Tibial nerve (tissue), 4 donors: ENCODE data around the gene FNDC3B.

Experiments
- CTCF ChIP-seq, 5 experiments: fragments of 200-600 bp in 3 of 5; fragments of 450-650 bp in 2 of 5; sonication (generic) in 3 of 5; IDR thresholded peaks; one replicate each; pipeline ENCODE4 v1.5.1; 2016 to 2019; ENCODE audit warnings: antibody characterized with exemption in 5 of 5, mild to moderate bottlenecking in 3 of 5, moderate library complexity in 2 of 5
- EP300 ChIP-seq, 2 donors: sonication (generic); formaldehyde crosslinking; IDR thresholded peaks; one replicate each; pipeline ENCODE4 v1.6.1; 2017; ENCODE audit warnings: antibody characterized with exemption in 2 of 2, mild to moderate bottlenecking in 1 of 2
- POLR2A ChIP-seq, 2 donors: fragments of 450-650 bp; IDR thresholded peaks; one replicate each; pipeline ENCODE4 v1.6.1; 2017; ENCODE audit warnings: antibody characterized with exemption in 2 of 2, mild to moderate bottlenecking in 2 of 2, moderate library complexity in 2 of 2

GRCh38 chr3:172213904-172214303, 174.5 kb downstream of the FNDC3B start:
- TF ChIP-seq CTCF (IDR thresholded peaks at IDR 0.05) (no peak), EP300 (IDR thresholded peaks at IDR 0.05) (no peak), POLR2A (IDR thresholded peaks at IDR 0.05) (no peak)
